ENCODE results near the gene PPIL3. TPM values are rescaled to one million over a fixed set of nuclear protein-coding genes. Genes with fewer than 3 reads are reported as not detected.

Gene PPIL3
- 10 to 100 TPM; 10.4 to 21.3 (median 16.2) TPM for total RNA-seq
- long read RNA-seq, partial matches to known transcripts = 0 of 6 reads
- long read RNA-seq, other reads (novel, unspliced or antisense) = 5 of 6 reads

GRCh38 chr2:200888704-200889625 is at the start of gene PPIL3, which contains the start of gene NIF3L1:
Gene PPIL3, minus strand, starts transcription at chr2:200889077. Its CDS starts 1,462 bp downstream, at chr2:200887615.
Gene NIF3L1, plus strand, starts transcription at chr2:200889371. Its CDS starts 2,573 bp downstream, at chr2:200891944.
- whole genome bisulfite sequencing (ENCODE audit: insufficient coverage, low coverage, low lambda C conversion rate, missing lambda C conversion rate) = under 1% methylated on average over 28 of the region's 50 CpGs
- H3K9me3 ChIP-seq = no peaks in the 10 kb centered on the region
- H3K27me3 ChIP-seq = no peaks in the 10 kb centered on the region
- peaks cover 0 to 28% (median 5%) of the 10 kb centered on the region in 4 donors for H3K36me3 ChIP-seq
- peak within 1 kb of the TSS; percentile 89 to 92 (median 91) for H3K27ac ChIP-seq
- TF ChIP-seq CTCF (IDR thresholded peaks at IDR 0.05) (no peak), POLR2A (IDR thresholded peaks at IDR 0.05) (peak; percentile 45)
- ATAC-seq (peak; percentile 92 to 95 (median 94)), DNase-seq (peak; percentile 96 to 97 (median 97))
- intact Hi-C loops (cut with DNase I) = no loop called here
- peaks cover 0 to 9% (median 2%) of the 10 kb centered on the region in 4 donors for H3K4me1 ChIP-seq
- peak within 1 kb of the TSS; percentile 74 to 79 (median 75) for H3K4me3 ChIP-seq

GRCh38 chr2:200930947-200931626 is 42.2 kb upstream of the PPIL3 start:
- peaks cover 0 to 10% (median 0%) of the 10 kb centered on the region in 4 donors for H3K4me1 ChIP-seq
- ATAC-seq (no peak), DNase-seq (no peak)
- H3K27ac ChIP-seq = no peak overlapping the region
- no peaks in the 10 kb centered on the region for H3K27me3 ChIP-seq
- 43% methylated on average over 3 of the region's 3 CpGs for WGBS (ENCODE audit: insufficient coverage, low coverage, low lambda C conversion rate, missing lambda C conversion rate)
- TF ChIP-seq CTCF (IDR thresholded peaks at IDR 0.05) (no peak), POLR2A (IDR thresholded peaks at IDR 0.05) (no peak)
- intact Hi-C loops (cut with DNase I) = no loop called here
- no peaks in the 10 kb centered on the region for H3K9me3 ChIP-seq
- peaks cover 0 to 46% (median 20%) of the 10 kb centered on the region in 4 donors for H3K36me3 ChIP-seq
- no peak overlapping the region for H3K4me3 ChIP-seq

GRCh38 chr2:200929334-200930249 is 40.7 kb upstream of the PPIL3 start:
- intact Hi-C loops (cut with DNase I) = no loop called here
- peaks cover 0 to 42% (median 17%) of the 10 kb centered on the region in 4 donors for H3K36me3 ChIP-seq
- WGBS (ENCODE audit: insufficient coverage, low coverage, low lambda C conversion rate, missing lambda C conversion rate) = 44% methylated on average over 1 of the region's 2 CpGs
- peaks cover 0 to 10% (median 0%) of the 10 kb centered on the region in 4 donors for H3K4me1 ChIP-seq
- H3K4me3 ChIP-seq = no peak overlapping the region
- no peaks in the 10 kb centered on the region for H3K27me3 ChIP-seq
- H3K9me3 ChIP-seq = no peaks in the 10 kb centered on the region
- no peak overlapping the region for H3K27ac ChIP-seq
- ATAC-seq = no peak
- no peak for DNase-seq
- no peak for TF ChIP-seq POLR2A (IDR thresholded peaks at IDR 0.05)
- no peak for TF ChIP-seq CTCF (IDR thresholded peaks at IDR 0.05)

- peaks cover 0 to 80% (median 21%) of the 10 kb centered on the region in 4 donors for H3K36me3 ChIP-seq
- H3K27ac ChIP-seq = no peak overlapping the region
- intact Hi-C loops (cut with DNase I) = no loop called here
- H3K4me3 ChIP-seq = no peak overlapping the region
- H3K27me3 ChIP-seq = no peaks in the 10 kb centered on the region
- no peak for DNase-seq
- ATAC-seq = no peak
- H3K4me1 ChIP-seq = no peaks in the 10 kb centered on the region
- WGBS (ENCODE audit: insufficient coverage, low coverage, low lambda C conversion rate, missing lambda C conversion rate) = 79% methylated on average over 6 of the region's 6 CpGs
- H3K9me3 ChIP-seq = no peaks in the 10 kb centered on the region
- TF ChIP-seq CTCF (IDR thresholded peaks at IDR 0.05) (no peak), POLR2A (IDR thresholded peaks at IDR 0.05) (no peak)
Observed at GRCh38 chr2:200922439-200922838, 33.6 kb upstream of the PPIL3 start.
